ENCODE data around the gene KLHL18. TPM values are rescaled to one million over a fixed set of nuclear protein-coding genes. Genes with fewer than 3 reads are reported as not detected.

Gene KLHL18
- total RNA-seq, 2 experiments from 2014 or later: 13.1 to 28.6 TPM

DNA sequence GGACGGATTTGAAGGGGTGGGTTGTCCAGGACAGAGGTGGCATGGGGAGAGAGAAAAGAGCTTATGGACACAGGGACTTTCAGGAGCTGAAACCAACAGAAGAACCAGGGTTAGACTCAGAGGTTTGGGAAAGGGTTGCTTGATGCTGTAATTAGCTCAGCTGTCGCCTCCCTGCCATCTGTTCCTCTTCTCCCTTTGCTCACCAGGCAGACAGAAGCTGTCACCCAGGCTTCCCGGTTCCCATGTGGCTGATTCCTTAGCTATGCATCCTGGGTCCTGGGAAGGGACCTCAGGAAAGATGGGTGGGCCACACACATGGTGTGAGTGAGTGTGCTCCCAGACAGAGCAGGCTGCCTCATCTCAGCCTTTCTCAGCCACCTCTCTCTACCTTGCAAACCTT lies 112.1 kb downstream of the KLHL18 start:
- TF ChIP-seq, protein P1, sequence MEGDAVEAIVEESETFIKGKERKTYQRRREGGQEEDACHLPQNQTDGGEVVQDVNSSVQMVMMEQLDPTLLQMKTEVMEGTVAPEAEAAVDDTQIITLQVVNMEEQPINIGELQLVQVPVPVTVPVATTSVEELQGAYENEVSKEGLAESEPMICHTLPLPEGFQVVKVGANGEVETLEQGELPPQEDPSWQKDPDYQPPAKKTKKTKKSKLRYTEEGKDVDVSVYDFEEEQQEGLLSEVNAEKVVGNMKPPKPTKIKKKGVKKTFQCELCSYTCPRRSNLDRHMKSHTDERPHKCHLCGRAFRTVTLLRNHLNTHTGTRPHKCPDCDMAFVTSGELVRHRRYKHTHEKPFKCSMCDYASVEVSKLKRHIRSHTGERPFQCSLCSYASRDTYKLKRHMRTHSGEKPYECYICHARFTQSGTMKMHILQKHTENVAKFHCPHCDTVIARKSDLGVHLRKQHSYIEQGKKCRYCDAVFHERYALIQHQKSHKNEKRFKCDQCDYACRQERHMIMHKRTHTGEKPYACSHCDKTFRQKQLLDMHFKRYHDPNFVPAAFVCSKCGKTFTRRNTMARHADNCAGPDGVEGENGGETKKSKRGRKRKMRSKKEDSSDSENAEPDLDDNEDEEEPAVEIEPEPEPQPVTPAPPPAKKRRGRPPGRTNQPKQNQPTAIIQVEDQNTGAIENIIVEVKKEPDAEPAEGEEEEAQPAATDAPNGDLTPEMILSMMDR (conservative IDR thresholded peaks at IDR 0.05; ENCODE audit: low read length): no peak
- no peak for TF ChIP-seq EZH2phosphoT487 (IDR thresholded peaks at IDR 0.05; ENCODE audit: borderline replicate concordance, low read depth, low read length)
- Histone ChIP-seq H3K4me1 (ENCODE audit: insufficient read depth, low read length, poor library complexity, severe bottlenecking) (no peaks in the 10 kb centered on the region), H3K27ac (ENCODE audit: low read depth, low read length, poor library complexity, severe bottlenecking) (no peak overlapping the region), H3K36me3 (ENCODE audit: insufficient read depth, low read length) (peaks cover 33% of the 10 kb centered on the region; the same call in 1 of the 2 replicates), H4K20me1 (ENCODE audit: insufficient read depth, low read length) (no peaks in the 10 kb centered on the region; the same call in 1 of the 2 replicates), H3K9me2 (ENCODE audit: insufficient read depth, low read length) (no peaks in the 10 kb centered on the region), H3K4me3 (ENCODE audit: low read depth, low read length, poor library complexity, severe bottlenecking) (no peak overlapping the region), H3K4me2 (ENCODE audit: low read length) (no peak overlapping the region), H3K9me3 (ENCODE audit: low read length) (no peaks in the 10 kb centered on the region), H2AFZ (ENCODE audit: low read length) (no peak overlapping the region), H3K79me2 (ENCODE audit: insufficient read depth, low read depth, low read length) (peaks cover 29% of the 10 kb centered on the region; the same call in 1 of the 2 replicates)
- POLR2A ChIA-PET: interaction anchor here (0.7 kb wide), 1 partner anchor 331 kb away, joined by 3 read pairs; no protein-coding TSS in a partner anchor
- DNase-seq (ENCODE audit: low spot score): no peak
- no TSS peak for BruUV-seq (replicated peaks)
- CTCF ChIA-PET (ENCODE audit: unreplicated experiment): no interaction called here
- intact Hi-C loops (cut with micrococcal nuclease; ENCODE audit: unreplicated experiment): no loop called here

Small RNAs within 50 kb of the gene (small RNA-seq; reads per million reads assigned to genes)
- gene SNORD13P3: 2.1 reads per million, percentile 78 among the genes with 10 or more reads in this experiment

Other genes starting within 250 kb of the KLHL18 start
- gene SETD2, start 118.8 kb upstream of the KLHL18 start, total RNA-seq (2014; rRNA removed; shearing (Covaris generic)): 55.7 and 62.7 TPM in 2 replicates
- gene SETD2, start 118.8 kb upstream of the KLHL18 start, total RNA-seq (2022): 74.5 and 79.3 TPM in 2 replicates
- 4.7 and 11.7 TPM in 2 replicates for gene KIF9, start 145 bp upstream of the KLHL18 start, total RNA-seq (2014; rRNA removed; shearing (Covaris generic))
- gene KIF9, start 145 bp upstream of the KLHL18 start, total RNA-seq (2022): 10.1 and 11.0 TPM in 2 replicates
- gene PTPN23, start 98.1 kb downstream of the KLHL18 start, total RNA-seq (2014; rRNA removed; shearing (Covaris generic)): 13.6 and 15.5 TPM in 2 replicates
- gene PTPN23, start 98.1 kb downstream of the KLHL18 start, total RNA-seq (2022): 40.0 and 41.1 TPM in 2 replicates
- gene SCAP, start 193.0 kb downstream of the KLHL18 start, total RNA-seq (2014; rRNA removed; shearing (Covaris generic)): 49.6 and 63.7 TPM in 2 replicates
- 69.4 and 70.5 TPM in 2 replicates for gene SCAP, start 193.0 kb downstream of the KLHL18 start, total RNA-seq (2022)
- gene ELP6, start 230.8 kb downstream of the KLHL18 start, total RNA-seq (2014; rRNA removed; shearing (Covaris generic)): 79.3 and 91.5 TPM in 2 replicates
- 84.6 and 92.5 TPM in 2 replicates for gene ELP6, start 230.8 kb downstream of the KLHL18 start, total RNA-seq (2022)

Data from OCI-LY7 (cell line).